ENCODE data around the gene HIVEP3. TPM values are rescaled to one million over a fixed set of nuclear protein-coding genes. Genes with fewer than 3 reads are reported as not detected.

The HIVEP3 gene
- total and polyA plus RNA-seq, 4 donors, result 7.0 to 14.7 (median 8.8) TPM

DNA sequence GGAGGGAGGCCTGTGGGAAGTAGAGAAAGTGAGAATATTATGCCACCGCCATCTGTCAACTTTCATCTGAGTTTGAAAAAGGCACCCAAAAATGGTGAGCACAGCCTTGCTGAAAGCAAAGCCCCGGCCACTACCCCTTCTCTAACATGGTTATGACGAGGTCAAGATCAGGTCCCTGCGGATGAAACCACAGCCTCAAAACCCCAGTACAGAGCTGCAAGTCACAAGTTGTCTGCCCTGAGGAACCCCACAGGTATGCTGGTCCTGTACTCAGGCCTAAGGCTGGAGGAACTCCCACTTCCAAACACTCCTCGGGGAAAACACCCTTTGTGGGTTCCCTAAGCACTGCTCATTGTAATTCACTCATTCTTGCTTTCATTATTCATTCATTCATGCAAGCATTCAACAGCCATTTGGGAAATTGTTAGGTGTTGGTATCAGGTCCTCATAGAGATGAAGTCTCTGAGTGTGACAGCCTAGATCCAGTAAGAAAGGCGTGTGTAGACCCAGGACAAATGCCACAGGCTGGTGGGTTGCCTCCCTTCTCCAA, 217.7 kb downstream of the HIVEP3 start:
- H3K27me3 ChIP-seq (ENCODE audit: control insufficient read depth in 3 of 3, insufficient read depth in 3 of 3, low read length in 2 of 3), result no peaks in the 10 kb centered on the region
- ATAC-seq (ENCODE audit: insufficient read depth, low FRiP score) (no peak), DNase-seq (no peak)
- H3K4me3 ChIP-seq, result no peak overlapping the region
- WGBS, 2 donors, result 87 to 92% methylated on average over 6 of the region's 6 CpGs
- H3K9me3 ChIP-seq (ENCODE audit: control insufficient read depth in 4 of 4, insufficient read depth in 3 of 4, low read length in 3 of 4), result no peaks in the 10 kb centered on the region
- peaks cover 0 to 3% (median 0%) of the 10 kb centered on the region in 5 donors for H3K4me1 ChIP-seq (ENCODE audit: control insufficient read depth in 5 of 5, insufficient read depth in 5 of 5, low read length in 5 of 5)
- no peak overlapping the region for H3K9ac ChIP-seq (ENCODE audit: insufficient read depth in 1 of 2, low read length in 2 of 2)
- no peaks in the 10 kb centered on the region for H3K36me3 ChIP-seq (ENCODE audit: control insufficient read depth in 4 of 4, insufficient read depth in 4 of 4, low read length in 4 of 4)
- no peak overlapping the region for H3K27ac ChIP-seq (ENCODE audit: low read depth in 1 of 2, low read length in 1 of 2)
- no peak for TF ChIP-seq CTCF (IDR thresholded peaks at IDR 0.05; ENCODE audit: control extremely low read depth, extremely low read depth)

GRCh38 chr1:41700581-41700980, 218.1 kb downstream of the HIVEP3 start:
- DNase-seq (no peak), ATAC-seq (ENCODE audit: insufficient read depth, low FRiP score) (no peak)
- no peak overlapping the region for H3K27ac ChIP-seq (ENCODE audit: low read depth in 1 of 2, low read length in 1 of 2)
- H3K36me3 ChIP-seq (ENCODE audit: control insufficient read depth in 4 of 4, insufficient read depth in 4 of 4, low read length in 4 of 4), result no peaks in the 10 kb centered on the region
- TF ChIP-seq CTCF (IDR thresholded peaks at IDR 0.05; ENCODE audit: control extremely low read depth, extremely low read depth), result no peak
- H3K4me3 ChIP-seq, result no peak overlapping the region
- no peaks in the 10 kb centered on the region for H3K27me3 ChIP-seq (ENCODE audit: control insufficient read depth in 3 of 3, insufficient read depth in 3 of 3, low read length in 2 of 3)
- peaks cover 0 to 3% (median 0%) of the 10 kb centered on the region in 5 donors for H3K4me1 ChIP-seq (ENCODE audit: control insufficient read depth in 5 of 5, insufficient read depth in 5 of 5, low read length in 5 of 5)
- 91 to 92% methylated on average over 5 of the region's 5 CpGs for WGBS, 2 donors
- no peak overlapping the region for H3K9ac ChIP-seq (ENCODE audit: insufficient read depth in 1 of 2, low read length in 2 of 2)
- no peaks in the 10 kb centered on the region for H3K9me3 ChIP-seq (ENCODE audit: control insufficient read depth in 4 of 4, insufficient read depth in 3 of 4, low read length in 3 of 4)

- TF ChIP-seq CTCF (IDR thresholded peaks at IDR 0.05; ENCODE audit: control extremely low read depth, extremely low read depth), result no peak
- no peaks in the 10 kb centered on the region for H3K27me3 ChIP-seq (ENCODE audit: control insufficient read depth in 3 of 3, insufficient read depth in 3 of 3, low read length in 2 of 3)
- H3K9ac ChIP-seq (ENCODE audit: insufficient read depth in 1 of 2, low read length in 2 of 2), result no peak overlapping the region
- H3K4me1 ChIP-seq (ENCODE audit: control insufficient read depth in 5 of 5, insufficient read depth in 5 of 5, low read length in 5 of 5), result peaks cover 0 to 3% (median 0%) of the 10 kb centered on the region in 5 donors
- DNase-seq (no peak), ATAC-seq (ENCODE audit: insufficient read depth, low FRiP score) (no peak)
- WGBS, 2 donors, result 97% methylated on average over 6 of the region's 6 CpGs
- no peak overlapping the region for H3K4me3 ChIP-seq
- H3K27ac ChIP-seq (ENCODE audit: low read depth in 1 of 2, low read length in 1 of 2), result no peak overlapping the region
- H3K9me3 ChIP-seq (ENCODE audit: control insufficient read depth in 4 of 4, insufficient read depth in 3 of 4, low read length in 3 of 4), result no peaks in the 10 kb centered on the region
- no peaks in the 10 kb centered on the region for H3K36me3 ChIP-seq (ENCODE audit: control insufficient read depth in 4 of 4, insufficient read depth in 4 of 4, low read length in 4 of 4)
These were observed 218.9 kb downstream of the HIVEP3 start for GRCh38 chr1:41699861-41700248.
